HG02973 (cell line): ENCODE data around the gene USP6.
"Not testable (repeated sequence)": the region's sequence is repeated elsewhere in the genome, so short reads cannot be mapped to it uniquely, and the experiment has no call there.

ENCODE experiments used
- ATAC-seq: cut with Tn5 transposase; IDR thresholded peaks from one replicate; pipeline ENCODE4 v1.9.1; 2021; ENCODE audit warnings: moderate library complexity; ENCODE audit not compliant: unreplicated experiment

USP6 gene

DNA sequence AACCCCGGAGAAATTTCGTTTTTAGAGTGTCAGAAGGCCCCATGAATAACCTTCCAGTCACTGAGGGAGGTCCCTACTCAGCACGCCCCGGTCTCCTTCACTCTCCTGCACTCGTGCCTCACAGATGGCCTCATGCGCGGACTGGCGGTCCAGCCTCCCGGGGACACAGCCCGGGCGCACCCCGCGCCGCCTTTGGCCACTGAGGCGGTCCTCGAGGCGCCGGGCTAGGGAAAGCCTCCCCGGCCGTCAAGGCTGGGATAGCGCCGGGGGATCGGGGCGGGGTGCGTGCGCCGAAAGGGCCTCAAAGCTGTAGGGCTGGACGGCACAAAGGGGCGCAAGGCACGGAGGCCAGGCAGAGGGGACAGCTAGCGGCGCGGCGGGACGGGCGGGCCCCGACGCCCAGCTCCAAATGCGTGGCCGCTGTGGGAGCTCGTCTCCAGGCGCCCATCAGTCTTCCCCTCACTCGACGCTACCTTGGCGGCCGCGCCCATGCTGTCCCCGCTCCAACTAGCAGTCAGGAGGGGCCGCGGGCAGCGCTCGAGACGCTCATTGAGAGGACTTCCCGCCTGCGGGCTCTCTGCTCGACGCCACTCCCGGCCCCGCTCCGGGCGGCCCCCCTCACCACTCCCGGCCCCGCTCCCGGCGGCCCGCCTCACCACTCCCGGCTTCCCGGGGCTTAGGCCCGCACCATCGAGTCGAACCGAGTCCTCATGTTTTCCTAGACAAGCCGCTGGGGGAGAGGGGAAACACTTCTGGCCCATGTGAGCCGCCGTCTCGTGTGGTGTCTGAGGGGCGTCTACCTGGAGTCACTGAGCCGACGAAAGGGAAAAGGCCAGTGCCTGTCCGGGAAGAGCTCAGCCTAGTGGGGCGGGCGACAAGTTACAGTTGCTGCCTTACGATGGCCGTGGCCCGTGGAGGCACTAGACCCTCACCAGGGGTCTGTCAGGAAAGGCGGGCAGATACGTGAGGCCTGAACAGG lies at the start of gene USP6:
Gene USP6, plus strand, starts transcription at position 360 of the 979 bp plus-strand sequence. CDS start 14,336 bp downstream, outside the sequence.
- ATAC-seq, result no peak

DNA sequence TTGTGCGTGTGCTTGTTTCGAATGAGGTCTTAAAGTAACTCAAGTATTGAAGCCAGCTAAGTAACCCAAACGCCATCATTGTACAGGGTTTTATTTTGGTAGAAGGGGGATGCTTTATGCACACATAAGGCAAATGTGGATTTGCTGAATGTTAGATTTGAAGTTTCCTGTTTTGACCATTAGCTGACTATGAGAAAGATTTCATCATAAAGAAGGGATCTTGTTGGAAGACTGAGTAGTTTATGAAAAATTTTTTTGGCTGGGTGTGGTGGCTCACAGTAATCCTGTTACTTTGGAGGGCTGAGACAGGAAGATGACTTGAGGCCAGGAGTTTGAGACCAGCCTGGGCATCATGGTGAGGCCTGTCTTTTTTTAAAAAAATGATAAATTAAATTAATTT lies 47.6 kb upstream of the USP6 start:
- ATAC-seq, result no peak

GRCh38 chr17:5069724-5070123 lies 46.1 kb upstream of the USP6 start:
- ATAC-seq, result no peak

- ATAC-seq, result not testable (repeated sequence)
These were observed 40.4 kb upstream of the USP6 start for GRCh38 chr17:5075472-5075871.

- not testable (repeated sequence) for ATAC-seq
These were observed 38.6 kb upstream of the USP6 start for GRCh38 chr17:5077275-5077674.

- ATAC-seq, result no peak
These were observed 38.1 kb upstream of the USP6 start for GRCh38 chr17:5077781-5078105.

DNA sequence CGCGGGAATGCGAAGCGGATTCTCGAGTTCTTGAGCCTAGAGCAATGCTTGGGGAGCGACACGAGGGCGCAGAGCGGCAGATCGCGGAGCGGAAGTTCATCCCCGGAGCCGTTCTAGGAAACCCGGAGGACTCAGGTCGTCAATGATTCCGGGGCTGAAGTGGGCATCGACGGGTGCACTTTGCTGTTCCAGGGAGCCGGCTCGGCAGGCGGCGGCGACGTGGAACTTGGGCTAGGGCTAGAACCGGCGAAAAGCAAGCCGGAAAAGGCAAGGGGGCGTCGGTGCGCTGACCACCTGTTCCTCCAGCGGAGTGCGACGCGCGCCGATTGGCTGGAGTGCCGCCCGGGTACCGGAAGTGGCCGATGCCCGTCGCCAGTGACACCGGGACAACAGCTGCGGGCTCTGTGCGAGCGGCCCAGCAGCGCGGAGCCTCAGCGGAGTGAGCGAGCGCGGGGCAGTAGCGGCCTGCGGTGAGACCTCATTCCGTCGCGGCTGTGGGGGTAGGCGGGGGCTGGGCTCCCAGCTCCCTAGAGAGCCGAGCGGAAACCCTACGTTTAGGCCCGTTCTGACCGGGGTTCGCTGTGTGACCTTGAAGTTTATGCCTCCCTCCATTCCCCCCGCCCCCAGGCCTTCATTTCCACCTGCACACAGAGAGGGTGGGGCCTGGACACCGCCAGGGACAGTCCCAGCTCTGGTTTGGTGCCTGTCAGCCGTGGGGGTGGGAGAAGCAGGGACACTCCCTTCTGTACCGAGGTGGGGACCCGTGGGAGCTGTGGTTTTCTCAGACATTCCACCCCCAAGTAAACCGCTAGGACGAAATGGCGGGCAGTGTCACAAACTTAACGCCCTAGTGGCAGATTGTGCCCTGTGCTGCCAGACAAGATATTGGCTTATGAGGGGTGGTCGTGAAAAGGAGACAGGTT lies 37.5 kb upstream of the USP6 start, which contains the start of gene ZFP3:
Gene ZFP3, plus strand, starts transcription at position 362 of the 923 bp plus-strand sequence. CDS start 13,038 bp downstream, outside the sequence.
- peak; percentile 77 for ATAC-seq

- ATAC-seq, result no peak
These were observed 35.2 kb upstream of the USP6 start for GRCh38 chr17:5080591-5080990.

GRCh38 chr17:5092218-5093010 lies 23.4 kb upstream of the USP6 start:
- ATAC-seq, result no peak

DNA sequence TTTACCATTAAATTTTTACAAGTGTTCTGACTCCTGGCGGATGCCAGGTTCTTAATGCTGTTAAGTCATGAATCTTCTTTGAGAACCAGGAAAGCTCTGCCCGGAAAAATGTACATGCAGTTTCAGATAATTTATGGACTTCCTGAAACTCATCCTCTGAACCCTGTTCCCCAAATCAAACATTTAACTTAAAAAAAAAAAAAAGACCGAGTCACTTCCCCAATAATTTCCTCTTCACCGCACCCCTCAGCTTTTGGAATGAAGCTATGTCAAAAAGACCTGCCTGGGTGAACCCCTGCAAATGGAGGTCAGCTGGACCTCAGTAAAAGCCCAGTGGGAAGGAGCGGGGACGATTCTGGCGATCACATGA lies 19.1 kb upstream of the USP6 start:
- no peak for ATAC-seq

DNA sequence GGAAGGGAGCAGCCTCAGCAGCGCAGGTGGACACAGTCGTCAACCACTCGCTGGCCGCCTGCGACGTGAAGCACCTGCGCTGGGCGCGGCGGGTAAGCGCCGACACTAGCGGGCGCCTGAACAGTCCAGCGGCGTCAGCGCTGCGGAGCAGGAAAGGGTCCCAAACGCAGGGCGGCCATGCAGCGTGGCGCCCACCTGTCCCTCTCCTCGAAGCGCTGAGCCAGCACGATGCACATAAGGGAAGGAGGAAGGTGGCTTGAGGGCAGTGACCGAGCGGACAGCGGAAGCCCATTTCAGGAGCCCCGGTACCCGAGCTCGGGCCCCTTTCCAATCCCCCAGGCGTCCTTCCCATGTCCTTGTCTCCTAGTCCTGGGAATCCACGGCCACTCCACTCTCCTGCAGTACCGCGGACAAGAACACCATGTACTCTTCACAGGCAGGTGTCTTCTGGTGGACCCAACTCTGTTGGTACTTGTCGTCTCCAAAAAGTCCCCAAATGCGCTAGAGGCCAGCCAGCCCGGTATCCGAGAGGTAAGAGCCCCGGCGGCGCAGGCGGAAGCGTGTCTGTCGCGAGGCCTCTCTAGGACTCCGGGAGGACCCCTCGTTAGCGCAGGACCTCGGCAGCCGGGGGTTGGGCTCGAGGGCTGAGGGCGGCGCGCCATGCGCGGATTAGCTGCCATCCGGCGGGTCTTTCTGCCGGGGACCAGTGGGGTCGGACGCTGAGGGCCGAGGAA lies 18.6 kb upstream of the USP6 start:
- ATAC-seq, result no peak

DNA sequence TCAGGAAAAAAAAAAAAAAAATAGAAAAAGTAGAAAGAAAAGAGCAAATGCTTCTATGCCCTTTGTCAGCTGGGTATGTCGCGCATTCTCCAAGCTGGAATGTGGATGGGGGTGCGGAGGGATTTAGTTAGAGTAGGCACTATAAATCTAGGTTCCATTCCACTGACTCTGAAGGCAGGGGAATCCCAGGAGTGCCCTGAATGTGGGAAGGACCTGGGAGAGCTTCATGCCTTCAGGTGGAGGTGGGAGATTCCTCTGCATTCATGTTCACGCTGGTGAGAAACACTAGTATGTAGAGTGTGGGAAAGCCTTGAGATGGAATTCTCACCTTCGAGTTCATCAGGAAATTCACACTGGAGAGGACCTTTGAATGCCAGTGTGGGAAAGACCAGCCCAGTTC lies 16.6 kb upstream of the USP6 start:
- ATAC-seq, result no peak

DNA sequence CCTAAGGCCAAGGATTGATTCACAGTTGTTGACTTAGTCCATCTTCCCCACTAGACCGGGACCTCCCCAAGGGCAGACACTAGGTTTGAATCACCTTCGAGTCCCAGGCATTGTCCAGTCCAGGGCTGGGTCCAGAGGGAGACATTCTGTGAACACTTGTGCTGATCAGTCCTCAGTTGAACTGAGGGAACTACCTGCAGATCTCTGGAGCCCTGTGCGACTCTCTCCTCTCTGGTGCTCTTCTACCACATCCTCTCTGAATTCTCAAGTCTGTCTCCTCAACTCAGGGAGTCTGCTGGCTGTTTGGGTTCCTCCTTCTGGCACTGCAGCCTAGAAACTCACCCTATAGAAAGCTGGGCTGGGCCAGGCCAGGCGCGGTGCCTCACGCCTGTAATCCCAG lies 15.0 kb upstream of the USP6 start:
- no peak for ATAC-seq

DNA sequence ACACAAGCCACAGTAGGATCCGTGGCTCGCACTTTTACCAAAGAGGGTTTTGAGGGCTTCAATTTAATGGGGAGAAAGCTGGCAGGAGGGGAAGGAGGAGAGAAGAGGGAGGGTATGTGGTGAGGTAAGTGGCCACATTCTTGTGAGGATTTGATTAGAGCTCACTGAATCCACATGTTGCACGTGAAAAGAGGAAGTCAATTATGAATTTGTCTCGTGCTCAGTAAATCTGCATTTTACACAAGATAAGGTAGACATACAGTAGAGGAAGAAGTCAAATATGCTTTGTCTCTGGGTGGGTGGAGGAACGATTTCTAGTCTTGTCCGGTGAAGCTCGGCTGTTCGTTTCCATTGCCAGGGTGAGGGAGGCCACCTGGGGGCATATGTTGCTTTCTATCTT lies 5.0 kb upstream of the USP6 start:
- ATAC-seq, result no peak

- peak; percentile 71 for ATAC-seq
These were observed 4.2 kb upstream of the USP6 start, which contains the start of gene ZNF232 for GRCh38 chr17:5111402-5112204. Gene ZNF232, minus strand, starts transcription at chr17:5111878. Its CDS starts 56 bp downstream, at chr17:5111822.

DNA sequence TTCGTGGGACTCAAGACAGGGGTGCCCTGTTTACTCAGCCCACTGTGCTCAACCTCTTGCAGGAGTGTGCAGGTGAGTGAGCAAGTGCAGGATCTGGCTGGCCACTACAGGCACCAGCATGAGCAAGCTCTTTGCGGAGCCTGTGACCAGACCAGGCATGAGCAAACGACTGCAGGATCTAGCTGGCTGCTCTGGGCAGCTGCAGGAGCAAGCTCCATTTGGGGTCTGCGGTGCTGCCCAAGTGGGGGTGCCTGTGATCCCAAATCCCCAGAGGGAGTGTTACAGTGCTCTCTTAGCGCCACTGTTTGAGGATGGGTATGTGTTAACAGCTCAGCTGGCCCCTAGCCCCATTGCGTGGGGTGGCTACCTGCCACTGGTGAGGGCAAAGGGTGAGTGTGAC lies 2.4 kb downstream of the USP6 start:
- no peak for ATAC-seq

DNA sequence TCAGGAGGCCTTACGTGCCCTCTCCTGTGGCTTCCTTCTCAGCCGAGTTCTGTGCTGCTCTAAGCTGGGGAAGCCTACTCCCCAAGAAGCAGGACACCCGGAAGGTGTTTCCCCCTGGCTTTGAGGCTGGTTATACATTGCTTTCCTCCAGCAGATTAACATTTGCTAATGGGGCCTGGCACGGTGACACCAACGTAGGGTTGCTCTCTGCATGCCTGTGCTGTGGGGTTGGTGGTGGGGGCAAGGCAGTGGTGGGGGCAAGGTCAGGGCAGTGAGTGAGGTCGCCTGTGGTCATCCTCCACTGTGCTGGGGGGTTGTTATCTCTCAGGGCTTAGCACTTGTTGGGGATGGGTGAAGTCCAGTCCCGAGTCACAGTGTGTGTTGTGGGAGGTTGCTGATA lies 4.2 kb downstream of the USP6 start:
- ATAC-seq, result no peak

DNA sequence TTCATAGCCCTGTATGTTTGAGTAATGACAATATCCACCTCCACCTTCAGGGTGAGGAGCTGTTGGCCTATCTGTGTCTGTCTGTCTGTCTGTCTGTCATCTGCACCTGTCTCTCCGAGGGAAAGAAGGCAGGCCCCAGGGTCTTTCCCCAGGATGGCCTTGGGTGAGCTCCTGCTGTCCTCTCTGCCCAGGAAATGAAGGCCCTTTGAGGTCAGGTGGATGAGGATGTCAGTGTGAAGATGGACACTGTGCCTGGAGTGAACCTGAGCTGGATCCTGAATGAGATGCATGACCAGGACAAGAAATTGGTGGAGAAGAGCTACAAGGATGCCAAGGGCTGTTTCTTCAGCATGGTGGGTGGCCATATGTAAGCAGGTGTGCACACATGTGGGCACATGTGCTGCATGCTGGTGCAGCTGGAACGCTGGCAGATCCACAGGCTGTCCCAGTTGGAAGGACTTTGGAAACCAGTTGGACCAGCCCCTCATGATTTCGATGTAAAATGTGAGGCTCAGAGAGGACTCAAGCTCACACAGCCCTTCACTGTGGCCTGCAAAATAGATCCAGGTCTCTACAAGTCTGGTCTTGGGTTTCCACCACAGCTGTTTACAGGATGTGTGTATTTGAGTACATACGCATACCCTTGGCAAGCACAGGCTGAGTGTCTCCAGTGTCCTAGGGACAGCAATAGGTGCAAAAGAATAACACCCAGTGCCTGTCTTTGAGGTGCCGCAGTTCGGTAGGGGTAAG lies 4.8 kb downstream of the USP6 start:
- not testable (repeated sequence) for ATAC-seq
